CD4-positive, alpha-beta T cell (primary cell): Measurements from ENCODE around the gene GNRHR. TPM values are rescaled to one million over a fixed set of nuclear protein-coding genes. Genes with fewer than 3 reads are reported as not detected.

Experiments used
- ATAC-seq: fragments of 200-7000 bp; cut with Tn5 transposase; one replicate; pipeline ENCODE4 v1.10.0; 2022; ENCODE audit warnings: mild to moderate bottlenecking; ENCODE audit not compliant: poor library complexity
- CTCF ChIA-PET: fragments of 350-600 bp; sonication (Branson Sonifier 250); formaldehyde crosslinking; loops from one replicate; lab custom pipeline; 2021; ENCODE audit warnings: antibody characterized with exemption, inconsistent platforms; lab: Charles Lee
- POLR2A ChIA-PET: fragments of 350-600 bp; sonication (Branson Sonifier 250); formaldehyde crosslinking; loops from one replicate; lab custom pipeline; 2021; ENCODE audit warnings: antibody characterized with exemption, inconsistent platforms; lab: Charles Lee
- DNase-seq, 14 experiments: peaks; one replicate each; pipeline ENCODE4 v3.0.0-alpha.2; 2013 to 2020; ENCODE audit warnings: mixed read lengths in 2 of 14
- H3K27ac ChIP-seq, 2 donors: one replicate each; pipeline versions ENCODE4 v1.5.1 to v1.7.0; 2013; ENCODE audit warnings: low read length in 2 of 2, low read depth in 1 of 2, mild to moderate bottlenecking in 1 of 2
- H3K27me3 ChIP-seq, 2 experiments: 1 replicate in 1 of 2; 2 replicates in 1 of 2; pipeline versions ENCODE4 v1.6.1 to v1.7.0; 2013; ENCODE audit warnings: low read length in 2 of 2, control low read depth in 1 of 2, mild to moderate bottlenecking in 1 of 2, moderate library complexity in 1 of 2; ENCODE audit not compliant: insufficient read depth in 2 of 2, control insufficient read depth in 1 of 2
- H3K36me3 ChIP-seq: one replicate; pipeline ENCODE4 v1.6.1; 2013; ENCODE audit warnings: low read length, control low read depth; ENCODE audit not compliant: insufficient read depth
- H3K4me1 ChIP-seq: one replicate; pipeline ENCODE4 v1.6.1; 2013; ENCODE audit warnings: low read length, control low read depth; ENCODE audit not compliant: insufficient read depth
- H3K4me3 ChIP-seq: one replicate; pipeline ENCODE4 v1.5.1; 2013; ENCODE audit warnings: mild to moderate bottlenecking, low read length, moderate library complexity
- H3K9me3 ChIP-seq, 2 experiments: 1 replicate in 1 of 2; 2 replicates in 1 of 2; pipeline versions ENCODE4 v1.6.1 to v1.7.0; 2013; ENCODE audit warnings: low read length in 2 of 2, mild to moderate bottlenecking in 2 of 2, control low read depth in 1 of 2, moderate library complexity in 1 of 2; ENCODE audit not compliant: control insufficient read depth in 1 of 2, insufficient read depth in 1 of 2
- H3K27ac Mint-ChIP-seq: one replicate; pipeline ENCODE4 v1.8.0; 2020; ENCODE audit warnings: mixed read lengths
- H3K27me3 Mint-ChIP-seq: one replicate; pipeline ENCODE4 v1.8.0; 2021; ENCODE audit warnings: mixed read lengths
- H3K36me3 Mint-ChIP-seq: one replicate; pipeline ENCODE4 v1.8.0; 2021; ENCODE audit warnings: low read depth, mixed read lengths
- H3K4me1 Mint-ChIP-seq: one replicate; pipeline ENCODE4 v1.8.0; 2021; ENCODE audit warnings: low read depth, mixed read lengths
- H3K4me3 Mint-ChIP-seq: one replicate; pipeline ENCODE4 v1.8.0; 2020; ENCODE audit warnings: mild to moderate bottlenecking, mixed read lengths
- H3K9me3 Mint-ChIP-seq: one replicate; pipeline ENCODE4 v1.8.0; 2020; ENCODE audit warnings: mixed read lengths
- intact Hi-C, 2 experiments: fragments of 100-400 bp; cut with DNase I in 1 of 2; cut with micrococcal nuclease in 1 of 2; formaldehyde crosslinking; loops; one replicate each; pipeline versions ENCODE4 v1.15.1 to v1.9.0; 2023 to 2025; cut with DNase I, micrococcal nuclease
- total RNA-seq, 174 experiments: library from RNA in 2 of 174; stranded (reverse) in 2 of 174; gene quantifications; one replicate each; pipeline ENCODE4 v1.2.3 and lab custom pipeline; 2021 to 2026
- TF ChIP-seq, protein P1 (sequence below): fragments of 200-600 bp; IDR thresholded peaks from one replicate; pipeline ENCODE4 v1.8.0; 2022; ENCODE audit warnings: antibody characterized with exemption, mild to moderate bottlenecking

Gene GNRHR
- total RNA-seq, 2 experiments from 2014 or later, result not detected

DNA sequence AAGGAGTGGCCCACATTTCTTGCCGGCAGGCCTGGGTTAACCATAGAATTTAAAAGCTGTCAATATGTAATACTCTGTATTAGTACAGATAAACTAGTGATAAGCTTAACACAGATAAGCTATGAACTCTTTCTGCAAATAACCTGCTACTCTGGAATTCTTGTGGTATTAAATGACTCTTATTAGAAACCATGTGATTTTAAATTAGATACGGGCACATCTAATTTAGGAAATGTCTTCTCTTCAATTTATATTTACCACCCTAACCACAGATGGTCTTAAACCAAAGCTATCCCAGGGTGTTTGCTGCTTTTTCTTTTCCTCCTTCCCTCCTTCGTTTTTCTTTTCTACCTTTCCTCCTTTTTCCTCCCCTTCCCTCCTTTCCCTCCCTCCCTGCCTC, 4.9 kb downstream of the GNRHR start:
- TF ChIP-seq, protein P1, sequence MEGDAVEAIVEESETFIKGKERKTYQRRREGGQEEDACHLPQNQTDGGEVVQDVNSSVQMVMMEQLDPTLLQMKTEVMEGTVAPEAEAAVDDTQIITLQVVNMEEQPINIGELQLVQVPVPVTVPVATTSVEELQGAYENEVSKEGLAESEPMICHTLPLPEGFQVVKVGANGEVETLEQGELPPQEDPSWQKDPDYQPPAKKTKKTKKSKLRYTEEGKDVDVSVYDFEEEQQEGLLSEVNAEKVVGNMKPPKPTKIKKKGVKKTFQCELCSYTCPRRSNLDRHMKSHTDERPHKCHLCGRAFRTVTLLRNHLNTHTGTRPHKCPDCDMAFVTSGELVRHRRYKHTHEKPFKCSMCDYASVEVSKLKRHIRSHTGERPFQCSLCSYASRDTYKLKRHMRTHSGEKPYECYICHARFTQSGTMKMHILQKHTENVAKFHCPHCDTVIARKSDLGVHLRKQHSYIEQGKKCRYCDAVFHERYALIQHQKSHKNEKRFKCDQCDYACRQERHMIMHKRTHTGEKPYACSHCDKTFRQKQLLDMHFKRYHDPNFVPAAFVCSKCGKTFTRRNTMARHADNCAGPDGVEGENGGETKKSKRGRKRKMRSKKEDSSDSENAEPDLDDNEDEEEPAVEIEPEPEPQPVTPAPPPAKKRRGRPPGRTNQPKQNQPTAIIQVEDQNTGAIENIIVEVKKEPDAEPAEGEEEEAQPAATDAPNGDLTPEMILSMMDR, result no peak
- H3K4me1 ChIP-seq, result no peaks in the 10 kb centered on the region
- no peak overlapping the region for H3K27ac Mint-ChIP-seq
- no peaks in the 10 kb centered on the region for H3K36me3 ChIP-seq
- CTCF ChIA-PET, result interaction anchor here (1.7 kb wide), 1 partner anchor 16 kb away, joined by 3 read pairs; no protein-coding TSS in a partner anchor
- H3K27me3 Mint-ChIP-seq, result no peaks in the 10 kb centered on the region
- no peak overlapping the region for H3K4me3 Mint-ChIP-seq
- ATAC-seq (no peak), DNase-seq (no peak)
- intact Hi-C loops, result loop anchor here in 1 of 2 experiments (5.0 kb wide), 1 partner anchor 202 kb away; the partner anchor contains the start of gene CENPC
- no peaks in the 10 kb centered on the region for H3K9me3 ChIP-seq
- no peak overlapping the region for H3K27ac ChIP-seq
- H3K4me3 ChIP-seq, result no peak overlapping the region
- no peaks in the 10 kb centered on the region for H3K4me1 Mint-ChIP-seq
- no peaks in the 10 kb centered on the region for H3K36me3 Mint-ChIP-seq
- POLR2A ChIA-PET, result no interaction called here
- no peaks in the 10 kb centered on the region for H3K27me3 ChIP-seq
- no peaks in the 10 kb centered on the region for H3K9me3 Mint-ChIP-seq

GRCh38 chr4:67746797-67747495, 7.2 kb downstream of the GNRHR start:
- no peaks in the 10 kb centered on the region for H3K9me3 ChIP-seq
- H3K4me3 ChIP-seq, result no peak overlapping the region
- no peaks in the 10 kb centered on the region for H3K27me3 Mint-ChIP-seq
- H3K36me3 ChIP-seq, result no peaks in the 10 kb centered on the region
- no peaks in the 10 kb centered on the region for H3K4me1 Mint-ChIP-seq
- CTCF ChIA-PET, result interaction anchor here (0.8 to 1.4 kb wide), 9 partner anchors 8 to 200 kb away, joined by 3 to 6 read pairs (median 3); partner anchors contain the start of gene UBA6
- no peaks in the 10 kb centered on the region for H3K27me3 ChIP-seq
- no peak overlapping the region for H3K27ac Mint-ChIP-seq
- no peaks in the 10 kb centered on the region for H3K4me1 ChIP-seq
- H3K4me3 Mint-ChIP-seq, result no peak overlapping the region
- TF ChIP-seq, protein P1, result peak; percentile 92
- no peaks in the 10 kb centered on the region for H3K36me3 Mint-ChIP-seq
- DNase-seq (peak in 3 of 14 experiments; percentile 43 to 54 (median 45)), ATAC-seq (no peak)
- POLR2A ChIA-PET, result interaction anchor here (1.2 to 1.3 kb wide), 2 partner anchors 46 to 202 kb away, joined by 3 to 6 read pairs; partner anchors contain the start of genes CENPC and UBA6
- no peaks in the 10 kb centered on the region for H3K9me3 Mint-ChIP-seq
- no peak overlapping the region for H3K27ac ChIP-seq
- intact Hi-C loops, result loop anchor here (1.0 to 5.0 kb wide), 2 partner anchors 198 to 200 kb away; partner anchors contain the start of gene CENPC (in 1 of the 2)

DNA sequence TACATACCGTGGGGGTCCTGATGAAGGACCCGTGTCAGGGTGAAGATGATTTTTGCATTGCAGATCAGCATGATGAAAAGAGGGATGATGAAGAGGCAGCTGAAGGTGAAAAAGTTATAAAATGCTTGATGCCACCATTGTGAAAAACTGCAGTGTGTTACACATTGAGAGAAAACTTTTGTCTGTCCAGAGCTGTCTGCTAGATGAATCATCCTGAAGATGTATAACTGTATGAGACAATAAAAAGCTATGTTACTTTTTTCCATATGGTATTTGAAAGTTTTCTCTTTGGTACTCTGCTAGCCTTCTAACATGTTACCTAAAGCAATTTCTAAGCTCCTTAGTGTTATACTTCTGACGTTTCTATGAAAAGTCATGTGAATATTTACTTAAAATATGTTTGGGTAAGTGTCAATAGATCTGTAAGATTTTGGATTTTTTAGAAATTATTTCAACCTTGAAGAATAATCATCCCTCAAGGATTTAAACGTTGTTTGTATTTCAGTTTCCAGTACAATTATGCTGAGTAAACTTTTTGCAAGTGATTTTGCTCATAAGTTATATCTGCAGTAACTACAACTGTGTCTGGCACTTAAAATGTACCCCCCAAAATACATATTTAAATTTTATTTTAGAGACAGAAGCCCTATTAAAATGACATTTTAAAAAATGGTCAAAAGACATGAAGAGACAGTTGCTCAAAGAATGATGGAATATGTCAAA, 9.5 kb downstream of the GNRHR start:
- Histone ChIP-seq H3K4me3 (no peak overlapping the region), H3K36me3 (no peaks in the 10 kb centered on the region), H3K27me3 (no peaks in the 10 kb centered on the region), H3K9me3 (no peaks in the 10 kb centered on the region), H3K27ac (no peak overlapping the region), H3K4me1 (no peaks in the 10 kb centered on the region)
- no peaks in the 10 kb centered on the region for H3K4me1 Mint-ChIP-seq
- ATAC-seq, result no peak
- no peak for DNase-seq
- ChIA-PET CTCF (interaction anchor here (1.3 kb wide), 1 partner anchor 43 kb away, joined by 3 read pairs; the partner anchor contains the start of gene UBA6), POLR2A (interaction anchor here (0.7 kb wide), 1 partner anchor 44 kb away, joined by 3 read pairs; the partner anchor contains the start of gene UBA6)
- TF ChIP-seq, protein P1, result no peak
- no peaks in the 10 kb centered on the region for H3K9me3 Mint-ChIP-seq
- H3K27ac Mint-ChIP-seq, result no peak overlapping the region
- no peaks in the 10 kb centered on the region for H3K36me3 Mint-ChIP-seq
- H3K27me3 Mint-ChIP-seq, result no peaks in the 10 kb centered on the region
- intact Hi-C loops, result loop anchor here in 1 of 2 experiments (5.0 kb wide), 1 partner anchor 197 kb away; the partner anchor contains the start of gene CENPC
- no peak overlapping the region for H3K4me3 Mint-ChIP-seq
